Stimulated activated CD4-positive, alpha-beta T cell treated with anti-CD3 and anti-CD28 coated beads, TNF-alpha, amount 100 ng/mL, for 48 hours (primary cell): ENCODE measurements around the gene CRISP2.

Experiments
- DNase-seq, 3 donors: peaks; one replicate each; pipeline ENCODE4 v3.0.0-alpha.2; 2020; ENCODE audit warnings: low read depth in 3 of 3

The CRISP2 gene

GRCh38 chr6:49662231-49662891 lies 51.0 kb downstream of the CRISP2 start:
- no peak for DNase-seq

GRCh38 chr6:49653942-49654341 lies 59.4 kb downstream of the CRISP2 start:
- no peak for DNase-seq

DNA sequence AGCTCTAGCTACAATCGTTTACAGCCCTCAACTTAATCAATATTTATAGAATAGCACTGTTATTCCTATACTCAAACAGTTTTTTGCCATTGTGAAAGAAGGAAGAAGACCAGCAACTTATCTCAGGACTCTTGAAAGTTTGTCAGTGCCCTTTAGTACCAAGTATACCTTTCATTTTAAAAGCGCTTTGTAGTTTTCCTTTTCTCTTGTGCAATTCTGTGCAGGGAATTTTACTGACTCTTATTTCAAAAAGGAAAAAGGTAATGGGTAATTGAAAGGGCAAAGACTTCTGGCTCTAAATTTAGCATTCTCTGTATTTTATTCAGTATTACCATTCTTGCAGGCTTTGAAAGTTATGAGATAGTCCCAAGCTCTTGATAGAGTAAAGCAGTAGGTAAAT lies 59.9 kb downstream of the CRISP2 start:
- no peak for DNase-seq

DNA sequence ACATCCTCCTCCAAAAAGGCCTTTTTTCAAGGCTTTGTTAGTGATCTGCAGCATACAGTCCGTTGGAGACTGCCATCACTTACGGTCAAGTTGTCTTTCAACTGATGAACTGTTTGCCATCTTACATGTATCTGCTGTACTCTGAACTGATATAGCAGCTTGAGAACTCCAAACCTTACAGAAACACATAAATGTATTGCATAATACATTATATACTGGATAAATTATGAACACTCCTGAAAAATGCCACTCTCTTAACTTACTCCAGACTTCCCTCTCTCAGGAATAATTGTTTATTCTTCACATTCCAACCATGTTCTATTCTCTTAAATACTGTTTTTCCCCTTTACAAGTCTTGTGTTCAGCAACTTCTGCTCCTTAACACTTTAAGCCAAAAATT lies 62.1 kb downstream of the CRISP2 start:
- DNase-seq: no peak

DNA sequence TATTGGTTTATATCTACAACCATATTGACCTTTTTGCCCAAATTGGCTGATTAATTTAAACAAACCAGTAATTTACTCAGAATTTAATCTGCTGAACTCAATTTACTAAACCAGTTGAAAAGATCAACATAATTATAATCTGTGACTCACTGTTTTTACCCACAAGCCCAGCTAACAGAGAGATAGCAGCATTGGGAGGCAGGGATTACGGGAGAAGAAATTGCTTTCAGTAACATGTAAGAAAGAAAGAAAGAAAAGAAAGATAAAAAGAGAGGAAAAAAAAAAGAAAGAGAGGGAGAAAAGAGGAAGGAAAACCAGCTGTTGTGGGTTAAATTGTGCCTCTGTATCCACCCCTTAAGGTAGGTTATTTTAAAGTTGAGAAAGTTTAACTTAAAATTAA lies 63.4 kb downstream of the CRISP2 start:
- DNase-seq: no peak

- DNase-seq: no peak
These were observed 65.3 kb downstream of the CRISP2 start for GRCh38 chr6:49648036-49648435.

- DNase-seq: no peak
These were observed 65.9 kb downstream of the CRISP2 start for GRCh38 chr6:49647476-49647875.

GRCh38 chr6:49646942-49647341 lies 66.4 kb downstream of the CRISP2 start:
- DNase-seq: no peak

DNA sequence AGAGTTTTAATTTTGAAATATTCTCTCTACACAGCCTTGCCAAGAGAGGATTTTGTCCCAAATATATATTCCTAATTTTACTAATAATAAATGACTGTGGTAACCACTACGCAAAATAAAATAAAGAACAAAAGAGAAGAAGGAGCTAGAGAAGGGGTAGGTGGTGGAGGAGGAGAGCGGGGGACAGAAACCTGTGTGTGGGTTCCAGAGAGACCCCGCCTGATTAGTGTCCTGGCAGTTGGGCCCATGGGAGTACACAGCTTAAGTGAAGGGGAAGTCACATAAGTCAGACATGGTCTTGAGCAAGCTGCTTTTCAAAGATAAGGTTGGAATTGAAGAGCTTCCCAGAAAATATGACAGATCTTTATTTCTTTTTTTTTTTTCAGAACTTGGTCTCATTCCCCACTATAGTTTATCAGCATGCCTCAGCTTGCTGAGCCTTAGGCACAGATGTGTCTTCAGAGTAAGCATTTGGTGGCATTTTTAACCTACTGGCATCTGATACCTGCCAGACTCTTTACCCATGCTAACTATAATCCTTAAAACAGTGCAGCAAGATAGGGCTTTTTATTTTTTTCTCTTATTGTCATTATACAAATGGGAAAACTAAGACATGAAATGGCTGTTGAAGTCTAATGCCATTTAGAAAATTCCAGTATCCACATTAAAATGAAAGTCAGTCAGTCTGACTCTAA lies 67.1 kb downstream of the CRISP2 start:
- no peak for DNase-seq

DNA sequence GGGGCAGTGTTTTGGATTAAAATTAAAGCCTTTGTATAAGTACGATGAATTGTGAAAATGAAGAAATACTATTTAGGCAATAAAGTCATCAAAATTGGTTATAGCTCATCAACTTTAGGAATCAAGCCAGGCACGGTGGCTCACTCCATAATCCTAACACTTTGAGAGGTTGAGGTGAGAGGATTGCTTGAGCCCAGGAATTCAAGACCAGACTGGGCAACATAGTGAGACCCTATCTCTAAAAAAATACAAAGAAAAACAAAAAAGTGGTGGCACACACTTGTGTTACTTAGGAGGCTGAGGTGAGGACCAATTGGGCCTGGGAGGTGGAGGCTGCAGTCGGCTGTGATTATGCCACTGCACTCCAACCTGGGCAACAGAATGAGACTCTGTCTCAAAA lies 68.2 kb downstream of the CRISP2 start:
- no peak for DNase-seq
